HT-29 (cell line): ENCODE results near the gene SLC37A4. TPM values are rescaled to one million over a fixed set of nuclear protein-coding genes. Genes with fewer than 3 reads are reported as not detected.
"Not testable (repeated sequence)": the region's sequence is repeated elsewhere in the genome, so short reads cannot be mapped to it uniquely, and the experiment has no call there.

Source experiments
- DNase-seq: peaks from one replicate; pipeline ENCODE4 v3.0.0-alpha.2; 2015; ENCODE audit warnings: low spot score
- total RNA-seq: library from RNA; depleted of rRNA; stranded (reverse); fragments of >200 nt; shearing (Covaris generic); gene quantifications from 2 replicates; pipeline ENCODE4 v1.2.3, GENCODE V29; 2014

The SLC37A4 gene
- total RNA-seq, 1 experiment from 2014 or later: 45.0 TPM

GRCh38 chr11:119042927-119043326 lies 12.2 kb upstream of the SLC37A4 start:
- no peak for DNase-seq

GRCh38 chr11:119041821-119042514 lies 11.3 kb upstream of the SLC37A4 start:
- no peak for DNase-seq

- not testable (repeated sequence) for DNase-seq
Observed at GRCh38 chr11:119039471-119039870, 8.8 kb upstream of the SLC37A4 start.

GRCh38 chr11:119038884-119039283 lies 8.2 kb upstream of the SLC37A4 start:
- no peak for DNase-seq

GRCh38 chr11:119034813-119035212 lies 4.1 kb upstream of the SLC37A4 start:
- DNase-seq: no peak

- DNase-seq: not testable (repeated sequence)
Observed at GRCh38 chr11:119033421-119033820, 2.7 kb upstream of the SLC37A4 start.

GRCh38 chr11:119031912-119032280 lies 1.2 kb upstream of the SLC37A4 start:
- DNase-seq: no peak

GRCh38 chr11:119030029-119030328 lies 698 bp downstream of the SLC37A4 start:
- no peak for DNase-seq

GRCh38 chr11:119029340-119030028 lies 1.2 kb downstream of the SLC37A4 start:
- peak; percentile 93 for DNase-seq

- DNase-seq: no peak
Observed at GRCh38 chr11:119029069-119029339, 1.7 kb downstream of the SLC37A4 start.

- no peak for DNase-seq
Observed at GRCh38 chr11:119028346-119029068, 2.2 kb downstream of the SLC37A4 start.

GRCh38 chr11:119027561-119028345 lies 2.9 kb downstream of the SLC37A4 start:
- no peak for DNase-seq

- DNase-seq: peak; percentile 46
Observed at GRCh38 chr11:119026970-119027369, 3.7 kb downstream of the SLC37A4 start.

GRCh38 chr11:119025978-119026766 lies 4.5 kb downstream of the SLC37A4 start:
- no peak for DNase-seq

GRCh38 chr11:119025541-119025940 lies 5.1 kb downstream of the SLC37A4 start:
- no peak for DNase-seq

GRCh38 chr11:119025099-119025473 lies 5.6 kb downstream of the SLC37A4 start:
- no peak for DNase-seq

GRCh38 chr11:119024430-119025098 lies 6.1 kb downstream of the SLC37A4 start:
- DNase-seq: no peak

GRCh38 chr11:119023741-119024140 lies 6.9 kb downstream of the SLC37A4 start:
- DNase-seq: no peak

GRCh38 chr11:119021631-119022030 lies 9.0 kb downstream of the SLC37A4 start:
- DNase-seq: no peak

GRCh38 chr11:119019996-119020395 lies 10.7 kb downstream of the SLC37A4 start:
- no peak for DNase-seq
